ENCODE results near the gene B3GALT5.

B3GALT5 gene

DNA sequence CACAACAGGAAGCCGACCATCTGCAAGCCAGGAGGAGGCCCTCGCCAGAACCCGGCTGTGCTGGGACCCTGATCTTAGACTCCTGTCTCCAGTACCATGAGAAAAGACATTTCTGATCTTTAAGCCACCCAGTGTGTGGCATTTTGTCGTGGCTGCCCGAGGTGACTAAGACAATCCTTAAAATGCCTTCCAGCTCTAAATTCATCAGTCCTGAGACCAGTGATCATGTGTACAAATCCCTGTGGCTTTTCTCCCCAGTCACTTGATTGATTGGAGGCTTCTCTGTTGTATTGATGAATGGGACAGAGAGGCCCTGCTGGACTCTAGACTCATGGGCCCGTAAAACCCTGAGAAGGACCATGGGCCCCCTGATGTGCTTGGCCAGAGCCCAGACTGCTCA is 36.1 kb downstream of the B3GALT5 start:
- DNase-seq, result no peak

DNA sequence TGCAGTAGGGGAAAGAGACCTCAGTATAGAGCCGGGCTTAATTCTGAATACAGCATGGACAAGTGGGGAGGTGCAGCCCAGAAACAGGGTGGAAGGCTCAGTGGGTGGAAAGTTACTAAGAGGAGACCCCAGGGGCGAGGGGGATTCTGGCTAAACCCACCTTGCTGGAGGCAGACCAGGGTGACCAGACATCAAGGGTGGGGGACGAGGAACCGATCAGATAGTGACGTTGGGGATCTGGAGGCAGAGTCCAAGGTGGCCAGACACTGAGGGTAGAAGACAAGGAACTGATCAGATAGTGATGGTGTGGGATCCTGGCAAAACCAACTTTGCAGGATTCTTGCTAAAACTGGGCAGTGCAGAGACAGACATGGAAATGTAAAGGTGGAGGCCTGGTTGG is 36.8 kb downstream of the B3GALT5 start:
- no peak for DNase-seq

DNA sequence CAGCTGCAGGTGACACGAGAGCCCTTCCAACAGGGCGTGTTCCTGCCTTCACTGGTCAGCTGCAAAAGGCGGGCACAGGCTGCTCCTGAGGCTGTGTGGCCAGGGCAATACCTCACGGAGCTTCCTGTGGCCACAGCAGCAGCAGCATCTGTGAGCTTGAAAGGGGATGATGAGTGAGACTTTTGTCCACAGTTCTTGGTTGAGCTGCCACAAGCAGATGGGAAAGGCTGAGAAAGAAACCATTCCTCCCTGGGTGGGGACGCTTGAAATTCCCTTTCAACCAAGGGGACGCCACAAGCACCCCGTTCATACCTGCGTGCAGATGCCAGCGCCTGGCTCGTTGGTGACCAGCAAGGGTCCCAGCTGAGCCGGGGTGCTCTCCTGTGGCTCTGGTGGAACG is 37.6 kb downstream of the B3GALT5 start:
- no peak for DNase-seq

DNA sequence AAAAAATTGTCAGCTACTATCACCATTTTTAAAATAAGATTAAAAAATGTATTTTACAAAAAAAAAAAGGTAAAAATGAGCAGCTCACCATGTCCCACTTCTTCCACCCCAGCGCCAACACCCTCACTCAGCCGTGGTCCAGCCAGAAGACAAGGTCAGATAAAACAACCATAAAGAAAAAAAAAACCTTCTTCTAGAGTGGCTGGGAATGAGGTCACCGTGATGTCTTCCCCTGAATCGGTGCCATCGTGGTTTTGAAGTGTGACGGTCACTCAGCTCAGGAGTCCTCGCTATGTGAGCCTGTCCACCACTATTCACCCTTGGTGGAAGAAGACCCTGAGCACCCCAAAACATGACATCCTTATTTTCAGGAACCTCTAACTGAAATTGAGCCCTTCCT is 38.1 kb downstream of the B3GALT5 start:
- DNase-seq, result no peak

DNA sequence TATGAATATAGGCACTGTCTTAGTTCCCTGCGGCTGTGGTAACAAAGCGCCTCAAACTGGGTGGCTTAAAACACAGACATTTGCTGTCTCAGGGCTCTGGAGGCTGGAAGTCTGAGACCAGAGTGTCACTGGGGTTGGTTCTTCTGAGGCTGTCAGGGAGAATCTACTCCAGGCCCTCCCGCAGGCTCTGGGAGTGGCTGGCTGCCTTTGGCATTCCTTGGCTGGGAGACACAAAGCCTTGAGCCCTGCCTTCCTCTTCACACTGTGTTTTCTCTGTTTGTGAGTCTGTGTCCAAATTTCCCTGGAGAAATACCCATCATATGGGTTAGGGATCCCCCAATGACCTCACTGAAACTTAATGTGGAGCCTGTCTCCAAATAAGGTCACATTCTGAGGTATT is 38.5 kb downstream of the B3GALT5 start:
- DNase-seq, result no peak

DNA sequence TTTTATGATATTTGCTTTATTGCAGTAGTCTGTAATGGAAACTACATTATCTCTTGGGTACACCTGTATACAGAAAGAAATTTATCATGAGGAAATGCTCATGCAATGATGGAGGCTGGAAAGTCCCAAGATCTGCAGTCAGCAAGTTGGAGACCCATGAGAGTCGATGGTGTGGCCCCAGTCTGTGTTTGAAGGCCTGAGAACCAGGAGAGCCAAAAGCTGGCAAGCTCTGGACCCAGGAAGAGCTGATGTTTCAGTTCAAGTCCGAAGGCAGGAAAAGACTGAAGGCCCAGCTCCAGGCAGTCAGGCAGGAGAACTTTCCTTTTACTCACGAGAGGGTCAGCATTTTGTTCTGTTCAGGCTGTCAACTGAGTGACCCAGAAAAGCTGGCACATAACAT is 42.2 kb downstream of the B3GALT5 start:
- DNase-seq, result no peak

DNA sequence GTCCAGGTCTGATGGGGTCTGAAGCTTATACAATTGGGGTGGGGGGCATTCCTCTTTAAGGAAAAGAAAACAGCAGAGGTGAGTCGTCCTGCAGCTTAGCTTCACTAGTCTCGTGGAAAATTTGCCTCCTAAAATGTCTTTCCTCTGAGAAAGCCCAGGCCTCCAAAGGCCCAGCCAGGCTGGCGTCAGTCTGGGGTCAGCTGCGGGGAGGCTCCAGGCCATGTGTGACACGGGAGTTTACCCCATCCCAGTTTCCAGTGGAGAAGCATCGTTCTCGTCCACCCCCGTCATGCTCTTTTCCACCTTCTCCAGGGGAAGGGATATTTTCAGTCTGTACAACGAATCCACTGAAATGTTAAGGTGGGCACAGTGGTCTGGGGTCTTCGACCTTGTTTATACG is 42.8 kb downstream of the B3GALT5 start:
- DNase-seq, result no peak

- no peak for DNase-seq
Observed at GRCh38 chr21:39656209-39656608, 43.5 kb downstream of the B3GALT5 start.

DNA sequence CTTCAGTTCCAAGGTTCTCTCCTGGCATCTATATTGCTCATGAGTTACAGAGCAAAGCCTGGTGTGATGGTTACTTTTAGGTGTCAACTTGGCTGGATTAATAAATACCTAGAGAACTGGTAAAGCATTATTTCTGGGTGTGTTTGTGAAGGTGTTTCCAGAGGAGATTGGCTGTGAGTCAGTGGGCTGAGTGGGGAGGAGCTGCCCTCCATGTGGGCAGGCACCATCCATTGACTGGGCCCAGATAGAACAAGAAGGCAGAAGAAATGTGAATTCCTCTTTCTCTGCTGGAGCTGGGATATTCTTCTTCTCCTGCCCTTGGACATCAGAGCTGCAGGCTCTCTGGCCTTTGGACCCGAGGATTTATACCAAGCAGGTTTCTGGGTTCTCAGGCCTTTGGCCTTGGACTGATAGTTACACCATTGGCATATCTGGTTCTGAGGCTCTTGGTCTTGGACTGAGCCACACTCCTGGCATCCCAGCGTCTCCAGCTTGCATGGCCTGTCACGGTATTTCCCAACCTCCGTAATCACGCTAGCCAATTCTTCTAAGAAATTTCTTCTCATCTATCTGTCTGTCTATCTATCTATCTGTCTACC is 44.5 kb downstream of the B3GALT5 start:
- no peak for DNase-seq

DNA sequence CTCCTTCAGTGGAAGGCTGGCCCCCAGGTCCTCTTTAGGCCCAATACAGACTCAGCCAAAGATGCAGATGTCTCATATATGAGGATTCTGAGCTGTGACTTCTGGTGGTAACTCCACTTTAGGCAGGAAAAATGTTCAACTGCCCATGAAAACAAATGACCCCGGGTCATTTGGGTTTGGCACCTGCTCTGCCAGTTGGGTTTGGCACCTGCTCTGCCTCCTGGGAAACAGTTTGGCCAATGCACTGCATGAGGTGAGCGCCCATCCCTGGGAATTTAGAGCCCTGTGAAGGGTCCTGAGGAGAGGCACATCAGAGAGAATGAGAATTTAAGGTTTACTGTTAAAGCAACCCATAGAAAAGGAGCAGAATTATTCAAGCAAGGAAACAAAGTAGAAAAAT is 45.3 kb downstream of the B3GALT5 start:
- DNase-seq, result no peak

- DNase-seq, result no peak
Observed at GRCh38 chr21:39659070-39659815, 46.5 kb downstream of the B3GALT5 start.

- DNase-seq, result peak; percentile 86
Observed at GRCh38 chr21:39660191-39660980, 47.6 kb downstream of the B3GALT5 start.

DNA sequence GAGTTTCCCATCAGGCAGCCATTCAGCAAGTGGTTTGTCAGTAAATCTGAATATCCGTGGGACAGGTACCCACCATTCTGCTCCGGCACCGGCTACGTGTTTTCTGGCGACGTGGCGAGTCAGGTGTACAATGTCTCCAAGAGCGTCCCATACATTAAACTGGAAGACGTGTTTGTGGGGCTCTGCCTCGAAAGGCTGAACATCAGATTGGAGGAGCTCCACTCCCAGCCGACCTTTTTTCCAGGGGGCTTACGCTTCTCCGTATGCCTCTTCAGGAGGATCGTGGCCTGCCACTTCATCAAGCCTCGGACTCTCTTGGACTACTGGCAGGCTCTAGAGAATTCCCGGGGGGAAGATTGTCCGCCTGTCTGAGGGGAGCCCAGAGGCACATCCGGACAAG is 48.4 kb downstream of the B3GALT5 start:
- DNase-seq, result no peak

DNA sequence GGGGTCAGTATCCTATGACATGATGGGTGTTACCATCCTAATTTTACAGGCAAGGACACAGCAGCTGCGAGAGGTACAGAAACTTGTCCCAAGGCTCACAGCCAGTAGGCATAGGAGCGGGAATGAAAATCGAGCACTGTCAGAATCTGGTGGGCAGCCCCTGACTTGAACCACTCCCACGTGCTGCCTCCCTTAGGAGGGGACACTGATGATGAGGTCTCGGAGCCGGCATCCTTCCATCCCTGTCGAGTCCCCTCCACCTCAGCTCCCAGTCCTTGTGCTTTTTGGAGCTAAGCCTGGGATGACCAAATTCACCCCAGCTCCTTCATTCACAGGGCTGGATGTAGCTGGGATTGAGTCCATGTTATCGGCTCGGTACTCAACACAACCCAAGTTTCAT is 49.0 kb downstream of the B3GALT5 start:
- no peak for DNase-seq

DNA sequence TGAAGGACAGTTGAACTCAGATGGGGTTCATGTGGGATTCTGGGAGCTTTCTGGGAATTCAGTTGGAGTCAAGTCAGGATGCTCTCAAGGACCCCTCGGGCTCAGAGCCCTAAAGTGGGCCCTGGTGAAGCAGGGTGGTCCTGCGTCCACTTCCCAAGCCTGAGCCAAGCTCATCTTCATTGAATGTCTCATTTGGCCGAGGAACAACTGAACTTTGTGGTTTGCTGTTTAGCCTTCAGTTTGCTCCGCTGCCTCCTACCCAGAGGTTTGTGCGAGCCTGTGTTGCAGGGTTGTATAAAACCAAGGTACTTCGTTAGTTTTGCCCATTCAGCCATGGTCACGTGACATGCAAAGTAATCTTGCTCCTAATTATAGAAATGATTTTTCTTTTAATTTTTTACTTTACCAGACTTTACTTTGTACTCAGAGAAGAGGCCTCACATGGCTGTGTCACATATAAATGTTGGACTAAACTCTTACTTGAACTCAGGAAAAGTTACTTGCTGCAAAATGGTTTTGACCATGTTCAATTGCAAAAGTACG is 49.7 kb downstream of the B3GALT5 start:
- DNase-seq, result no peak

DNA sequence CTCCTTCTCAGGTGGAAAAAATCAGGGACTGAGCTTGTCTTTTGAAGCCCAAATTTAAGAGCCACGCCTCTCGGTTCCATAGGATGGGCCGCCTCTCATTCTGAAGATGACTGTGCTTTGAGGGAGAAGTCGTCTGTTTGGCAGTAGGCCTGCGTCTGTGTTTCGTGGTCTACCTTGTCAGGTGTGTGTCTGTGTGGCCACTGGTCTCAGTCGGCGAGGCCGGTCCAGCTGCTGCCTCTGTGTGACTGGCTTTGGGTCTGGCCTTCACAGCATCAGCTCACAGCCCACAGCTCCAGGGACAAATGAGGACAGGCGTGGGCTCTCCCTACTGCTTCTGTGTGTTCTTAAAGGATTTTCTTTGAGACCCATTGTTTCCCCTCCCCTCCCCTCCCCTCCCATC is 50.3 kb downstream of the B3GALT5 start:
- no peak for DNase-seq

GRCh38 chr21:39663742-39664492 is 51.2 kb downstream of the B3GALT5 start:
- DNase-seq, result no peak

DNA sequence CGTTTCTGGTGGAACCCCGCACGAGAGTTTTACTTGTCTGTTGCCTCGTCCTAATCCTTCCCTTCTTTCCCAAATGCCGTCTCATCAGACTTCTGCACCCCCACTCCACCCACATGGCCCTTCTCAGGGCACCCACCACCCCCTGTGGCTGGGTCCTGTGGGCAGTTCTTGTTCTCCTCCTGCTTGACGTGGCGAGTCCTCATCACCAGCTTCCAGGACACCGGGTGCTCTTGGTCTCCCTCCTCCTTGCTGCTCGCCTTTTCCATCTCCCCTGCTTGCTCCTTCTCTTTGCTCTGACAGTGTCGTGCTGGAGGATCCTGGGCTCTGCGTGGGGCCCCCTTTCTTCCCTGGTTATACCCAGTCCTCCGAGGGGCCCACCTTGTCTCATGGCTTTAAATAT is 51.8 kb downstream of the B3GALT5 start:
- DNase-seq, result no peak

DNA sequence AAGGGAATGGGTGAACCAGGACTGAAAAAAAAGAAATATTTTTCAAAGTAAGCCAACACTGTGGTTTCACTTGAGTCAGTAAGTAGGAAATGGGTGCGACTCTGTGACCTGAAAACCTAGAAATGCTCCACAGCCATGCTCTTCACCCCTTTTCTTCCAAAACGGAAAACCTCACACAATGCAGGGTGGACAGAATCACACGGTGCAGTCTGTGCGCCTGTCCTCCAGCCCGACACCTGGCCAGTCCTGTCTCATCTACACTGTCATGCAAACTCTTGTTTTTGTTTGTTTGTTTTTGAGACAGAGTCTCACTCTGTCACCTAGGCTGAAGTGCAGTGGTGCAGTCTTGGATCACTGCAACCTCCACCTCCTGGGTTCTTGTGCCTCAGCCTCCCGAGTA is 53.3 kb downstream of the B3GALT5 start:
- no peak for DNase-seq

- DNase-seq, result no peak
Observed at GRCh38 chr21:39666681-39667315, 54.1 kb downstream of the B3GALT5 start.

- DNase-seq, result no peak
Observed at GRCh38 chr21:39667353-39667891, 54.7 kb downstream of the B3GALT5 start.

GRCh38 chr21:39668369-39668768 is 55.6 kb downstream of the B3GALT5 start:
- DNase-seq, result peak; percentile 40
